NB4 (cell line): ENCODE results near the gene PDZRN4.

Source experiments
- POLR2A ChIP-seq: IDR thresholded peaks from 2 replicates; pipeline ENCODE4 v1.6.1; 2011; ENCODE audit warnings: mild to moderate bottlenecking; ENCODE audit not compliant: insufficient read length; ENCODE audit errors: extremely low read depth
- TF ChIP-seq, protein P1 (sequence below): IDR thresholded peaks from one replicate; pipeline ENCODE4 v1.5.1; 2012; ENCODE audit warnings: low read depth, low read length

DNA sequence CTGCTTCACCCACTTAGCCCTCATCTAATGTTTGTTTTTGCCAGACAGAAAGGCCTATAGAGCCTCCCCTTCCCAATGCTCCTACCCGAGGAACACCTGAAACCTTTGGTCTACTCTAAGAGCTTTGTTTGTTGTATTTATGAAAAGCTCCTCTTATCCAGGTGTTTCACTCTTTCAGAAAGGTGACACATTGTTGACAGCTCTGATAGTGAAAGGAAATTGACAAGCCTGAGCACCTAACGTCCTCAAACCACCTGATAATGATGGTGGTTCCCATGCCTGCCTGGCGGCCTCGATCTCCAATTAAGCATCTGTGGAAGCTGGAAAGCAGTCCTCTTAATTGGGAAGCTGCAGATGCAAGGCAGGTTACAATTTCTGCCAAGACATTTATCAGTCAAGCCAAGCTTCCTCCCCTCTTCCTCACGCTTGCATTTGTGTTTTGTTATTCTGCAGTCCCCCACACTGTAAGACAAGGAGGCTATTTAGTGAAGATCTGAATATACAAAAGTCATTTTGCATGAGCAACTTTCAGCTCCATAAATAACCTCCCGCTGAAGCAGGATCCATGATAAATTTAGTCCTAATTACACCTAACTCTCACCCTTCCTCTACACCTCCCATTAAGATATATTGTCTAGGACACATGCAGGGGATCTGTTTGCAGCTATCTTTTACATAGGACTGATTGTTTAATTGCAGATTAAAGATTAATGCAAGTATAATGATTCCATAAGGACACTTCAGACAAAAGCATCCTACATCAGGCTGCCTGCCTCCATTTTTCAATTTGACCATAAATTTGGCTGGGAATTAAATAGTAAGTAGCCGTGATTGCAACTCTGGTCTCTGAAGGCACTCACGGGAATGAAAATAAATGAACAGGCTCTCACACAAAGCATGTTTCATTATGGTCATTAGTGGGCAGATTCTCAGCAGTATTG is 288.6 kb downstream of the PDZRN4 start:
- no peak for TF ChIP-seq POLR2A
- TF ChIP-seq, protein P1, sequence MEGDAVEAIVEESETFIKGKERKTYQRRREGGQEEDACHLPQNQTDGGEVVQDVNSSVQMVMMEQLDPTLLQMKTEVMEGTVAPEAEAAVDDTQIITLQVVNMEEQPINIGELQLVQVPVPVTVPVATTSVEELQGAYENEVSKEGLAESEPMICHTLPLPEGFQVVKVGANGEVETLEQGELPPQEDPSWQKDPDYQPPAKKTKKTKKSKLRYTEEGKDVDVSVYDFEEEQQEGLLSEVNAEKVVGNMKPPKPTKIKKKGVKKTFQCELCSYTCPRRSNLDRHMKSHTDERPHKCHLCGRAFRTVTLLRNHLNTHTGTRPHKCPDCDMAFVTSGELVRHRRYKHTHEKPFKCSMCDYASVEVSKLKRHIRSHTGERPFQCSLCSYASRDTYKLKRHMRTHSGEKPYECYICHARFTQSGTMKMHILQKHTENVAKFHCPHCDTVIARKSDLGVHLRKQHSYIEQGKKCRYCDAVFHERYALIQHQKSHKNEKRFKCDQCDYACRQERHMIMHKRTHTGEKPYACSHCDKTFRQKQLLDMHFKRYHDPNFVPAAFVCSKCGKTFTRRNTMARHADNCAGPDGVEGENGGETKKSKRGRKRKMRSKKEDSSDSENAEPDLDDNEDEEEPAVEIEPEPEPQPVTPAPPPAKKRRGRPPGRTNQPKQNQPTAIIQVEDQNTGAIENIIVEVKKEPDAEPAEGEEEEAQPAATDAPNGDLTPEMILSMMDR, result no peak
